SK-N-SH treated with all-trans-retinoic acid at 6 μM for 48 hours (cell line): ENCODE results near the gene CDK10.

ENCODE experiments used
- CSDC2 ChIP-seq: fragments of 250-450 bp; sonication (Bioruptor Pico); IDR thresholded peaks from 2 replicates; pipeline ENCODE4 v1.5.0; 2020; ENCODE audit warnings: mild to moderate bottlenecking, moderate library complexity
- ESRRG ChIP-seq: fragments of 250-450 bp; sonication (Bioruptor Pico); IDR thresholded peaks from 2 replicates; pipeline ENCODE4 v1.6.1; 2021; ENCODE audit warnings: mild to moderate bottlenecking
- TSHZ2 ChIP-seq: fragments of 250-450 bp; sonication (Bioruptor Pico); IDR thresholded peaks from 2 replicates; pipeline ENCODE4 v1.5.0; 2020; ENCODE audit warnings: mild to moderate bottlenecking, moderate library complexity
- ZFP3 ChIP-seq: fragments of 250-450 bp; sonication (Bioruptor Pico); IDR thresholded peaks from 2 replicates; pipeline ENCODE4 v1.5.0; 2020; ENCODE audit warnings: mild to moderate bottlenecking, moderate library complexity
- ZFP30 ChIP-seq: fragments of 450-650 bp; formaldehyde crosslinking; IDR thresholded peaks from 2 replicates; pipeline ENCODE4 v1.5.0; 2022; ENCODE audit warnings: mild to moderate bottlenecking, moderate library complexity

- no peak for TF ChIP-seq ZFP3 (CRISPR knock-in tag)
- TF ChIP-seq ZFP30 (CRISPR knock-in tag) = no peak
- no peak for TF ChIP-seq TSHZ2
- TF ChIP-seq ESRRG (CRISPR knock-in tag) = no peak
- no peak for TF ChIP-seq CSDC2 (CRISPR knock-in tag)
Observed at GRCh38 chr16:89716916-89717687, 30.6 kb downstream of the CDK10 start.
